Heart left ventricle (tissue), 13 donors: Measurements from ENCODE around the gene PPP1R9B.

ENCODE experiments used
- CTCF ChIP-seq, 12 donors: fragments of 200-600 bp; sonication (generic) in 4 of 12; IDR thresholded peaks; one replicate each; pipeline versions ENCODE4 v1.5.0 to v1.8.0; 2018 to 2022; ENCODE audit warnings: antibody characterized with exemption in 12 of 12, mild to moderate bottlenecking in 5 of 12
- POLR2A ChIP-seq, 2 donors: fragments of 450-650 bp; IDR thresholded peaks; one replicate each; pipeline ENCODE4 v1.6.1; 2017; ENCODE audit warnings: antibody characterized with exemption in 2 of 2, mild to moderate bottlenecking in 2 of 2, moderate library complexity in 2 of 2
- donor health status: ischemic (EF 13 %, LVEDD 7.1; RV severe dilation, severe dysfunction).
- donor health status: DM: no; HTN: yes; CAD: no.
- donor health status: DM: no; HTN: no; CAD: no.
- donor health status: ischemic (EF 25% LVEDD 6.9; RV normal size, moderate dysfunction).
- donor health status: ischemic (EF 25% LVEDD 5.7; RV mildly dilated, moderate dysfunction).
- donor health status: ischemic (EF 35%, LVEDD 5.7; RV mildly dilated, moderate dysfunction).
- donor health status: nonischemic (EF 11% LVEDD 7.7; RV severe dilation, severe dysfunction).
- donor health status: DM: yes; HTN: yes; CAD: no.
- donor health status: PGD.
- donor health status: ischemic (EF 29% LVEDD 5.4; RV normal size, mild dysfunction).
- donor health status: nonischemic (EF 23%, LVEDD 6.1; RV moderate dilation, normal function).

DNA sequence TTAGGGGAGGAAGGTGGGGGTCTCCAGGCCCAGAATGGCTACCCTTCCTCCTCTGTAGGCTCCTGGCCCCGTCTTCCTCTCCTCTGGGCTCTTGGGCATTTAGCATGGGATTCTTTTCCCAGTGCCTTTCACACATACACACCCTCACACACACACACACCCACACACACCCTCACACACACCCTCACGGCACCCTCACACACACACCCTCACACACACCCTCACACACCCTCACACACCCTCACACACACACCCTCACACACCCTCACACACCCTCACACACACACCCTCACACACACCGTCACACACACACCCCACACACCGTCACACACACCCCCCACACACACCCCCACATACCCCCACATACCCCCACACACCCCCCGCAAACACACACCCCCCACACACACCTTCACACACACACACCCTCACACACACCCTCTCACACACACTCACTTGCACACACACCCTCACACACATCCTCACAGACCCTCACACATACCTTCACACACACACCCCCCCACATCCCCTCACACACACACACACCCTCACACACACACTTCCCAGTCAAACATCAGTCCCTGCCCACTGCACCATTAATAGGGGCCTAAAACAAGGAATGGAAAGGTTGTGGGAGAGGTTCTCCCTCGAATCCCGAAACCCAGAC is 16.2 kb upstream of the PPP1R9B start:
- TF ChIP-seq CTCF (IDR thresholded peaks at IDR 0.05) (no peak), POLR2A (IDR thresholded peaks at IDR 0.05) (no peak)
